ENCODE results near the gene LCA5. TPM values are rescaled to one million over a fixed set of nuclear protein-coding genes. Genes with fewer than 3 reads are reported as not detected.

The LCA5 gene
- total RNA-seq, 4 donors from 2014 or later, result 0.37 to 2.2 (median 1.6) TPM; not detected in 1

- intact Hi-C loops (cut with DNase I; ENCODE audit: low total_unique reads) (no loop called here), in situ Hi-C loops (cut with MboI; ENCODE audit: low pct_ligation_motif_present in 1 of 4, low pct_unique_long_range_greater_than_20kb in 1 of 4, low sequenced_read_pairs in 3 of 4) (no loop called here)
- TF ChIP-seq POLR2AphosphoS5 (IDR thresholded peaks at IDR 0.05), result no peak
- TF ChIP-seq EP300 (IDR thresholded peaks at IDR 0.05; ENCODE audit: low read depth), result no peak
- no peak for TF ChIP-seq CTCF (IDR thresholded peaks at IDR 0.05)
- no peak for TF ChIP-seq POLR2A (IDR thresholded peaks at IDR 0.05)
These were observed 101.0 kb downstream of the LCA5 start for GRCh38 chr6:79436241-79436640.

GRCh38 chr6:79435746-79436145 is 101.5 kb downstream of the LCA5 start:
- Histone ChIP-seq H3K27me3 (no peaks in the 10 kb centered on the region), H3K4me3 (no peak overlapping the region), H3K9me3 (no peaks in the 10 kb centered on the region), H3K27ac (no peak overlapping the region), H3K36me3 (no peaks in the 10 kb centered on the region), H3K4me1 (no peaks in the 10 kb centered on the region)
- in situ Hi-C loops (cut with MboI; ENCODE audit: low pct_ligation_motif_present in 1 of 4, low pct_unique_long_range_greater_than_20kb in 1 of 4, low sequenced_read_pairs in 3 of 4) (no loop called here), intact Hi-C loops (cut with DNase I; ENCODE audit: low total_unique reads) (no loop called here)
- no peak for DNase-seq
- TF ChIP-seq POLR2AphosphoS5 (IDR thresholded peaks at IDR 0.05) (no peak), CTCF (IDR thresholded peaks at IDR 0.05) (no peak), EP300 (IDR thresholded peaks at IDR 0.05; ENCODE audit: low read depth) (no peak), POLR2A (IDR thresholded peaks at IDR 0.05) (no peak)

More at GRCh38 chr6:79436241-79436640, 101.0 kb downstream of the LCA5 start:
- Histone ChIP-seq H3K9me3 (no peaks in the 10 kb centered on the region), H3K4me1 (no peaks in the 10 kb centered on the region), H3K27me3 (no peaks in the 10 kb centered on the region), H3K27ac (no peak overlapping the region), H3K4me3 (no peak overlapping the region), H3K36me3 (no peaks in the 10 kb centered on the region)
- DNase-seq, result no peak
- 40 to 72% methylated on average over 2 of the region's 2 CpGs for WGBS, 2 donors (ENCODE audit: low coverage in 1 of 2)

Small RNA genes within 50 kb of the gene (small RNA-seq; reads per million reads assigned to genes)
- 0 to 1.9 (median 0.78) reads per million in 4 donors for gene DBIP1

Other genes starting within 250 kb of the LCA5 start
- gene SH3BGRL2, start 93.9 kb upstream of the LCA5 start, total RNA-seq, result 100 to 1,000 TPM in 3 of 4 donors, 10 to 100 TPM in 1; 54.7 to 177 (median 128) TPM